ENCODE results near the gene TMTC1.
"Not testable (repeated sequence)": the region's sequence is repeated elsewhere in the genome, so short reads cannot be mapped to it uniquely, and the experiment has no call there.

Gene TMTC1

GRCh38 chr12:29660847-29661246 lies 122.9 kb downstream of the TMTC1 start:
- no peak for DNase-seq

GRCh38 chr12:29656762-29657538 lies 126.8 kb downstream of the TMTC1 start:
- DNase-seq = no peak

DNA sequence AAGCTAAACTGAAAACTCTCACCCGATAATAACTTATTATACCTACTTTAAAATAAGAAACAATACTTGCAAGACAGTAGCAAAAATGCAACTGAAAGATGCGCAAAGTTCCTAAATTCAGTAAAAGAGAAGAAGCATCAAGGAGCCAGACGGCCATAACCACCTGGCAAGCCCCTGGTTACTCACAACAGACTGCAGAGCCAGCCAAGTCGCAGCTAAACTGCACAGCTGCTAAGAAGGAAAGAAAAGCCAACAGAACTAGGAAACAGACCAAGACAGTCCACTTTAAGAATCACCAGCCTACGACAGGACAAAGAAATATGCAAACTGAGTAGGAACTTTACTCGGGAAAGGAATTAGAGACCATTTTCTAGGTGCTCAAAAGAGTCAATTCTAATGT lies 127.9 kb downstream of the TMTC1 start:
- DNase-seq = peak; percentile 1 to 72

- DNase-seq = no peak
These were observed 130.5 kb downstream of the TMTC1 start for GRCh38 chr12:29653286-29653685.

GRCh38 chr12:29650371-29650770 lies 133.4 kb downstream of the TMTC1 start:
- DNase-seq = no peak

- DNase-seq = no peak
These were observed 134.0 kb downstream of the TMTC1 start for GRCh38 chr12:29649722-29650121.

DNA sequence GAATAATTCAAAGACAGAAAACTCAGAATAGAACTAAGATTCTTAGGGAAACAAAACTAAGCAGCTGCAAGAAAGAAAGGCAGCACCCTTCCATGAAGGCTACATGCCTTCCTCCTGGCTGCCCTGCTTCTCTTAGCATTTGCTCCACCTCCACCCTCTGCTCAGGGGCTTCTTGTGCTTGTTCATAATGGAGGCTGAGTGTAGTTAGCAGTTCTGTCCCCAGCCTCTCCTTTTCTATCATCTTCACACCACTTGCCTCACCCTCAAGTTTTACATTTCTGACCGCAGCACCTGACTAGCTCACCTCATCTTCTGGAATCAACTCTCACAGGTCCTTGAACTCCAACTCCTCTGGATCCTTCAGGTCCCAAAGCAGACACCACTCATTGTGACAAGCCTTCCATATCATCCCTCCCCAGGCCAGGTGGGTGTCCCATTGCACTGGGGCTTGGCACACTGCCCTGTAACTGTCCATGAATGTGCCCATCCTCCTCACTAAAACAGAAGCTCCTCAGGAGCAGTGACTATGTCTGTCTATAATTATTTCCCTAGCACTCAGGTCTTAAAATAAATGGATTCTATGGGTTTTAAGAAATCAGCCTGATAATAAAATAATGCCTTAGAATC lies 139.1 kb downstream of the TMTC1 start:
- no peak for DNase-seq

DNA sequence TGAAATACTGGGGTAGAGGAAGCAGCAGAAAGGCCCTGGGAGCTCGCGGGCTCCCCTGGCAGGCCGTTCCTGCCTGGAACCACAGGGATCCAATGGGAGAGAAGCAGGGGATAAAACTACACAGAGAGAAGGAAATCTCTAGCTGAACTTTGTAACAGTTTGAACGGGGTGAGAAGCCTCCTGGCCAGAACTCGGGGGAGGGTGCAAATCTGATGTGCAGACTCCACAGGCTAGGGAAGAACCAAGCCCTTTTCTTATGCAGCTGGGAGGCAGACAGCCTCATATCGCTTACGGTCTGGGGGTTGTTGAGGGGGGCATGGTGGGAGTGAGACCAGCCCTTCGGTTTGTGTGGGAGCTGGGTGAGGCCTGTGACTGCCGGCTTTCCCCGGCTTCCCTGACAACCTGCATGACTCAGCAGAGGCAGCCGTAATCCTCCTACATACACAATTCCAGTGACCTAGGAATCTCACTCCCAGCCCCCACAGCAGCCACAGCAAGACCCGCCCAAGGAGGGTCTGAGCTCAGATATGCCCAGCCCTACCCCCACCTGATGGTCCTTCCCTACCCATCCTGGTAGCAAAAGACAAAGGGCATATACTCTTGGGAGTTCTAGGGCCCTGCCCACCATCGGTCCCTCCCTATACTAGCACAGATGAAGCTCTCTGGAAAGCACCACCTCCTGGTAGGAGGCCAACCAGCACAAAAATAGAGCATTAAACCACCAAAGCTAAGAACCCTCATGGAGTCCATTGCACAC lies 143.0 kb downstream of the TMTC1 start:
- DNase-seq = no peak

GRCh38 chr12:29639893-29640495 lies 143.7 kb downstream of the TMTC1 start:
- DNase-seq = no peak

DNA sequence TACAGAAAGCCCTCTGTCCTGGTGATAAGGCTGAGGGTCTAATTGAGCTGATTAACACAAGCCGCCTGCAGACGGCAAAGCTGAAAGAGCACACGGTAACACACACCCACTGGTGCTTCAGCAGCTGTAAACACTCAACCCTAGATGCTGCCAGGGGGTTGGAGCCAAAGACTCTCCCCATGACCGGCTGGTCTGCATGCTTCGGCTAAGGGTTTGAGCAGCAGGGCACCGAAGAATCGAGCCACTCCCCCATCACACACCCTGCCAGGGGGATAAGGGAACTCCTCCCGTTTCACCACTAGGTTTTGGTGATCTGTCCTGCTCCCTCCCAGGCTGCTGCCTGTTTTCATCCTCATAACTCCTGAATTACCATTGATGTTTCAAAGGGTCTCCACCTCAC lies 145.2 kb downstream of the TMTC1 start:
- DNase-seq = no peak

GRCh38 chr12:29634057-29634456 lies 149.7 kb downstream of the TMTC1 start:
- no peak for DNase-seq

GRCh38 chr12:29630164-29630563 lies 153.6 kb downstream of the TMTC1 start:
- not testable (repeated sequence) for DNase-seq

GRCh38 chr12:29627221-29627620 lies 156.5 kb downstream of the TMTC1 start:
- DNase-seq = no peak

DNA sequence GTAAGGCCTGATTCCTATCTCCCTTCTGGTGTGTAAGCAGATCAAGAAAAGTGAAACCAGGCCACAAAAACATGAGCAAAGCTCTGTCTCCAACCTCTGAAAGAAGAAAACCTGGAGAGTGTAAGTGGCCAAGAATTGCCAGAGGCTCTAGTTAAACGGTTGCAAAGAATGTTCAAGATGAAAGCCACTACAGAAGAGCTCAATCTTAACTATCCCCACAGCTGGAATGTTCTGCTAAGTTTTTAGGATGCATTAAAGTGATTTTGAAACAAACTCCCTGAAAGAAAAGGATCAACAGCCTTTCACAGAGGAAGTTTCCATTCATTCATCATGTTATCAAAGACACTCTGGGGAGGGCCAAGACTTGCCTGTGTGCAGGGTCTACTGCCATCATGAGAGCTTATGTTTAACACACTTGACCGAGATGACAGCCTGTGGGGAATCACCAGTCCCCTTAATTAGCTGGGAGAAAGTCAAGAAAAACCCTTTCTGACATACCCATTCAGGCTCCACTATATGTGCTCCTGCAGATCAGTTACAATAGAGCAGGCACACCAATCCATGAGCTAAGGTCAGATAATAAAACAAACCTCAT lies 158.3 kb downstream of the TMTC1 start:
- no peak for DNase-seq

DNA sequence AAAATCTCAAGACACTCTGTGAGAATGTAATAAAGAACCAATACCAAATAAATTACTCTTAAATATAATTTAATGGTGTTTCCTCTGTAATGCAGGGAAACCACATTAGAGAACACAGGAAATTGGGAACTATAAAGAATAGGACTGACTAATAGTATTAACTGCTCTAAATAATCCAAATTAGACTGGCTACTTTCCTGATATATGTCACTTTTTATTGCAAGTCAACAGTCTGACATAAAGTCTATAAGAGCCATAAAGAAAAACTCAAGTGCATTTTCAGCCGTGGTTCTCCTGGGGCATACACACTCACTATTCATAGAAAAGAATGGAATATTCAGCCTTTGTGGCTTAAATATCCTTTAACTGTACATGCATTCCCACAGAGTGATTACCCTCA lies 161.5 kb downstream of the TMTC1 start:
- no peak for DNase-seq

- no peak for DNase-seq
These were observed 163.7 kb downstream of the TMTC1 start for GRCh38 chr12:29620030-29620429.

DNA sequence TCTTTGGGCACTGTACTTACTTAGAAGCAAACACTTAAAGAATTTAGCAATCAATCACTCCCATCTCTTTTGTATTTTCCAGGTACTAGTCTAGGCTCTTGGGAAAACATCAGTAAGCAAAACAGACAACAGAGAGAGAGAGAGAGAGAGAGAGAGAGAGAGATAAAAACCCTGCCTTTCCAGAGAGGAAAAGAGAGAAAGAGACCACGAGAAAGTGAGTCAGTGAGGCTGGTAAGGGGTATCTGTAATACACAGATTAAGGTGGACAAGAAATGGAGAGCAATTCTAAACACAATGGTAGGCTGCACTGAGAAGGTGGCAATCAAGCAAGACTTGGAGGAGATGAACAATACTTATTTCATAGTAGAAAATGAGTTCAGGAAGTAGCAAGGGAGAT lies 166.3 kb downstream of the TMTC1 start:
- no peak for DNase-seq

GRCh38 chr12:29616664-29617406 lies 166.9 kb downstream of the TMTC1 start:
- no peak for DNase-seq

DNA sequence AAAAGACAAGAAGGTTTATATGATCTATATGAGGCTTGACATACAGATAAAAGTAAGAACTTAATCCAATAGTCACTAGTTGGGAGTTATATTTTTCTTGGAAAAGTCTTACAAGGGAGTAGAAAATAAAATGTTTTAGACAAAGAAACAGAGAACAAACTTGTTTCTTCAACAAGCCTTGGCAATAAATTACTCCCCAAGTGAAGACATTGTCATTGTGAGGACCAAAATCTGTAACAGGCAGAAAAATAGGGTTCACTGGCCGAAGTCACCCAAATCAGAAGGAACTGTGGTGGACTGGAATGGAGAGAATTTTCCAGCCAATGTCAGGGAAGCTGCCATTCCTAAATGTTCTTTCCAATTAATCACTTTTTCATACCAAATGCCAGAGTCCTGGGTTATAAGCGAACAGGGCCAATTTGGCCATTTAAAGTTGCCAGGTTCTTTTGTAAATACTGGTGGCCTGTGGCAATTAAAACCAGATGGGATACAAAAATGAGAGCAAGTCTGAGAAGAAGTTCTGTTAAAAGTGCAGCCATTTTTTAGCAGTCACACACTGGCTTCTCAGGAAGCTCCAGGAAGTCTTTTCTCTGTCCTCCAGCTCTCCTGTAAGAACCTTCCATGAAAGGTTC lies 168.9 kb downstream of the TMTC1 start:
- DNase-seq = peak in 1 of 2 experiments; percentile 45

DNA sequence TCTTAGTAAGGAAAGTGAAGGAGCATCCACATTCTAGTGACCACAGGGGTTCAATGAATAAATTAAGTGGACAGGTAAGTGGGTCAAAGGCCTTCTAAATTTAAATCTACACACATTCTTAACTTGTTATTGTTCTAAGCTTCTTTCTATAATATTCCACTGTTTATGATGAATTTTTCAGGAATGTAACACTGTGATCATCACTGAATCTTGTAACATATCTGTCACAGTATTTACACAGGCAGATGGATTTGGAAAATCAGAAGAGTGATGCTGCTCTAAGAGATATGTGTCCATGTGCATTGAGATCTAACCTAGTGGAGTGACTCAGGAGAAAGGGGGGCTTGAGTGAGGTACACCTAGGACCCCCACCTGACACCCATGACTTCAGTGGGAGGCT lies 170.8 kb downstream of the TMTC1 start:
- no peak for DNase-seq

DNA sequence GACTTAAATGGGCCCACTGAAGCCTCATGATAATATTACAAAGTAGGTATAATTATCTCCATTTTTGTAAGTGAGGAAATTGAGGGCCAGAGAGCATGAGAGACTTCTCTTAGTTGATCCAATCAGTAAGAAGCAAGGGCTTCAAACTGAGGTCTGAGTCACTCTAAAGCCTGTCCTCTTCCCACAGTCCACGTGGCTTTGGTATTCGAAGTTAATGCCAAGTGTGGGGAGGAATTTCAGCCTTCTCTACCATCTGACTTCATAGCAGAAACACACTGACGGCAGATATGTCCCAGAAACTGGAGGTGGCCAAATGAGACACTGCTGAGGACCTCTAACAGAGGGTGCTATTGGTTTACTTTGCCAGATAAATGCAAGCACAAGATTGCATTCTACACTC lies 171.8 kb downstream of the TMTC1 start:
- peak in 1 of 2 experiments; percentile 57 for DNase-seq
